GM23338 (cell line): Measurements from ENCODE around the gene MERTK.

Experiments used
- CREB1 ChIP-seq: fragments of 250-450 bp; sonication (Bioruptor Pico); IDR thresholded peaks from 2 replicates; pipeline ENCODE4 v1.5.0; 2020; ENCODE audit warnings: low read depth, mild to moderate bottlenecking, moderate library complexity
- EZH2 ChIP-seq: fragments of 200-600 bp; sonication (generic); IDR thresholded peaks from one replicate; pipeline ENCODE4 v1.8.0; 2017; ENCODE audit warnings: antibody characterized with exemption, mild to moderate bottlenecking, low read depth; ENCODE audit not compliant: unreplicated experiment
- EZH2phosphoT487 ChIP-seq: fragments of 200-600 bp; sonication (generic); IDR thresholded peaks from one replicate; pipeline ENCODE4 v1.8.1; 2018; ENCODE audit warnings: antibody characterized with exemption; ENCODE audit not compliant: unreplicated experiment
- JUNB ChIP-seq: IDR thresholded peaks from one replicate; pipeline ENCODE4 v1.6.1; 2016; ENCODE audit warnings: antibody characterized with exemption; ENCODE audit not compliant: unreplicated experiment
- NANOG ChIP-seq: IDR thresholded peaks from 2 replicates; pipeline ENCODE4 v1.6.1; 2016; ENCODE audit warnings: antibody characterized with exemption, borderline replicate concordance
- POLR2AphosphoS5 ChIP-seq: IDR thresholded peaks from 2 replicates; pipeline ENCODE4 v1.6.1; 2016; ENCODE audit warnings: antibody characterized with exemption, low read depth
- STAT1 ChIP-seq: IDR thresholded peaks from one replicate; pipeline ENCODE4 v1.6.1; 2016; ENCODE audit warnings: antibody characterized with exemption; ENCODE audit not compliant: unreplicated experiment
- ZNF114 ChIP-seq: fragments of 250-450 bp; sonication (Bioruptor Pico); IDR thresholded peaks from 2 replicates; pipeline ENCODE4 v1.5.0; 2020; ENCODE audit warnings: mild to moderate bottlenecking, moderate library complexity
- ZNF331 ChIP-seq: fragments of 250-450 bp; sonication (Bioruptor Pico); IDR thresholded peaks from 2 replicates; pipeline ENCODE4 v1.5.0; 2020; ENCODE audit warnings: low read depth, mild to moderate bottlenecking, moderate library complexity
- TF ChIP-seq, protein P1 (sequence below), 2 experiments: fragments of 200-600 bp in 1 of 2; sonication (generic) in 1 of 2; conservative IDR thresholded peaks; 2 replicates each; pipeline versions ENCODE4 v1.5.1 to v1.6.1; 2016 to 2017; ENCODE audit warnings: antibody characterized with exemption in 2 of 2, low read depth in 2 of 2, mild to moderate bottlenecking in 2 of 2, moderate library complexity in 1 of 2
- TF ChIP-seq, protein P2 (sequence below): IDR thresholded peaks from one replicate; pipeline ENCODE4 v1.6.1; 2018; ENCODE audit warnings: antibody characterized with exemption; ENCODE audit not compliant: unreplicated experiment
- TF ChIP-seq, protein P3 (sequence below): IDR thresholded peaks from 2 replicates; pipeline ENCODE4 v1.6.1; 2016; ENCODE audit warnings: antibody characterized with exemption

DNA sequence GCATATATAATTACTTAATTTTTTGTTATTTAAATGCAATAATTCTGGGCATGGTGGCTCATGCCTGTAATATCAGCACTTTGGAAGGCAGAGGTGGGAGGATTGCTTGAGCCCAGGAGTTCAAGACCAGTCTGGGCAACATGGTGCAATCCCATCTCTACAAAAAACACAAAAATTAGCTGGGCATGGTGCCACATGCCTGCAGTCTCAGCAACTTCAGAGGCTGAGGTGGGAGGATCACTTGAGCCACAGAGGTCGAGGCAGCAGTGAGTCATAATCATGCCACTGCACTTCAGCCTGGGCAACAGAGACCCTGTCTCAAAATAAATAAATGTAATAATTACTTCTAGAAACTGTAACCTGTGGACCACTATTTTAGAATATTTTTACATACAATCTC, 135.2 kb downstream of the MERTK start:
- TF ChIP-seq, protein P1, sequence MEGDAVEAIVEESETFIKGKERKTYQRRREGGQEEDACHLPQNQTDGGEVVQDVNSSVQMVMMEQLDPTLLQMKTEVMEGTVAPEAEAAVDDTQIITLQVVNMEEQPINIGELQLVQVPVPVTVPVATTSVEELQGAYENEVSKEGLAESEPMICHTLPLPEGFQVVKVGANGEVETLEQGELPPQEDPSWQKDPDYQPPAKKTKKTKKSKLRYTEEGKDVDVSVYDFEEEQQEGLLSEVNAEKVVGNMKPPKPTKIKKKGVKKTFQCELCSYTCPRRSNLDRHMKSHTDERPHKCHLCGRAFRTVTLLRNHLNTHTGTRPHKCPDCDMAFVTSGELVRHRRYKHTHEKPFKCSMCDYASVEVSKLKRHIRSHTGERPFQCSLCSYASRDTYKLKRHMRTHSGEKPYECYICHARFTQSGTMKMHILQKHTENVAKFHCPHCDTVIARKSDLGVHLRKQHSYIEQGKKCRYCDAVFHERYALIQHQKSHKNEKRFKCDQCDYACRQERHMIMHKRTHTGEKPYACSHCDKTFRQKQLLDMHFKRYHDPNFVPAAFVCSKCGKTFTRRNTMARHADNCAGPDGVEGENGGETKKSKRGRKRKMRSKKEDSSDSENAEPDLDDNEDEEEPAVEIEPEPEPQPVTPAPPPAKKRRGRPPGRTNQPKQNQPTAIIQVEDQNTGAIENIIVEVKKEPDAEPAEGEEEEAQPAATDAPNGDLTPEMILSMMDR (conservative IDR thresholded peaks at IDR 0.05; ENCODE audit: low read depth in 2 of 2): no peak
- TF ChIP-seq EZH2phosphoT487 (no peak), NANOG (no peak), EZH2 (no peak), ZNF331 (CRISPR knock-in tag) (no peak), POLR2AphosphoS5 (no peak), ZNF114 (no peak), CREB1 (CRISPR knock-in tag) (no peak), JUNB (no peak), STAT1 (no peak)
- TF ChIP-seq, protein P2, sequence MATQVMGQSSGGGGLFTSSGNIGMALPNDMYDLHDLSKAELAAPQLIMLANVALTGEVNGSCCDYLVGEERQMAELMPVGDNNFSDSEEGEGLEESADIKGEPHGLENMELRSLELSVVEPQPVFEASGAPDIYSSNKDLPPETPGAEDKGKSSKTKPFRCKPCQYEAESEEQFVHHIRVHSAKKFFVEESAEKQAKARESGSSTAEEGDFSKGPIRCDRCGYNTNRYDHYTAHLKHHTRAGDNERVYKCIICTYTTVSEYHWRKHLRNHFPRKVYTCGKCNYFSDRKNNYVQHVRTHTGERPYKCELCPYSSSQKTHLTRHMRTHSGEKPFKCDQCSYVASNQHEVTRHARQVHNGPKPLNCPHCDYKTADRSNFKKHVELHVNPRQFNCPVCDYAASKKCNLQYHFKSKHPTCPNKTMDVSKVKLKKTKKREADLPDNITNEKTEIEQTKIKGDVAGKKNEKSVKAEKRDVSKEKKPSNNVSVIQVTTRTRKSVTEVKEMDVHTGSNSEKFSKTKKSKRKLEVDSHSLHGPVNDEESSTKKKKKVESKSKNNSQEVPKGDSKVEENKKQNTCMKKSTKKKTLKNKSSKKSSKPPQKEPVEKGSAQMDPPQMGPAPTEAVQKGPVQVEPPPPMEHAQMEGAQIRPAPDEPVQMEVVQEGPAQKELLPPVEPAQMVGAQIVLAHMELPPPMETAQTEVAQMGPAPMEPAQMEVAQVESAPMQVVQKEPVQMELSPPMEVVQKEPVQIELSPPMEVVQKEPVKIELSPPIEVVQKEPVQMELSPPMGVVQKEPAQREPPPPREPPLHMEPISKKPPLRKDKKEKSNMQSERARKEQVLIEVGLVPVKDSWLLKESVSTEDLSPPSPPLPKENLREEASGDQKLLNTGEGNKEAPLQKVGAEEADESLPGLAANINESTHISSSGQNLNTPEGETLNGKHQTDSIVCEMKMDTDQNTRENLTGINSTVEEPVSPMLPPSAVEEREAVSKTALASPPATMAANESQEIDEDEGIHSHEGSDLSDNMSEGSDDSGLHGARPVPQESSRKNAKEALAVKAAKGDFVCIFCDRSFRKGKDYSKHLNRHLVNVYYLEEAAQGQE: no peak
- TF ChIP-seq, protein P3, sequence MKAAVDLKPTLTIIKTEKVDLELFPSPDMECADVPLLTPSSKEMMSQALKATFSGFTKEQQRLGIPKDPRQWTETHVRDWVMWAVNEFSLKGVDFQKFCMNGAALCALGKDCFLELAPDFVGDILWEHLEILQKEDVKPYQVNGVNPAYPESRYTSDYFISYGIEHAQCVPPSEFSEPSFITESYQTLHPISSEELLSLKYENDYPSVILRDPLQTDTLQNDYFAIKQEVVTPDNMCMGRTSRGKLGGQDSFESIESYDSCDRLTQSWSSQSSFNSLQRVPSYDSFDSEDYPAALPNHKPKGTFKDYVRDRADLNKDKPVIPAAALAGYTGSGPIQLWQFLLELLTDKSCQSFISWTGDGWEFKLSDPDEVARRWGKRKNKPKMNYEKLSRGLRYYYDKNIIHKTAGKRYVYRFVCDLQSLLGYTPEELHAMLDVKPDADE: no peak
